DOHH2 (cell line): ENCODE results near the gene PAQR5.

ENCODE experiments used
- H3F3A ChIP-seq: fragments of 200-600 bp; sonication (generic), shearing (Covaris generic); 2 replicates; pipeline ENCODE4 v1.6.0; 2016; ENCODE audit warnings: antibody characterized with exemption, mild to moderate bottlenecking; ENCODE audit not compliant: control insufficient read depth, insufficient read depth
- H3K27ac ChIP-seq: fragments of 200-600 bp; sonication (generic); 2 replicates; pipeline ENCODE4 v1.5.1; 2014; ENCODE audit warnings: low read depth, mild to moderate bottlenecking, low read length, moderate library complexity
- H3K27me3 ChIP-seq: fragments of 200-600 bp; sonication (generic); 2 replicates; pipeline ENCODE4 v1.6.1; 2014; ENCODE audit warnings: mild to moderate bottlenecking, low read length, mixed read lengths; ENCODE audit not compliant: control insufficient read depth
- H3K36me3 ChIP-seq: fragments of 200-600 bp; sonication (generic); 2 replicates; pipeline ENCODE4 v1.6.1; 2014; ENCODE audit warnings: mild to moderate bottlenecking, low read length, moderate library complexity, mixed read lengths; ENCODE audit not compliant: control insufficient read depth
- H3K4me1 ChIP-seq: fragments of 200-600 bp; sonication (generic); 2 replicates; pipeline ENCODE4 v1.6.1; 2014; ENCODE audit warnings: mild to moderate bottlenecking, low read length, mixed read lengths; ENCODE audit not compliant: control insufficient read depth
- H3K4me2 ChIP-seq: fragments of 200-600 bp; sonication (generic); 2 replicates; pipeline ENCODE4 v1.6.0; 2014; ENCODE audit warnings: mild to moderate bottlenecking, low read length, moderate library complexity
- H3K4me3 ChIP-seq: fragments of 200-600 bp; sonication (generic); 2 replicates; pipeline ENCODE4 v1.5.1; 2014; ENCODE audit warnings: mild to moderate bottlenecking, low read length, mixed read lengths
- H3K79me2 ChIP-seq: fragments of 200-600 bp; sonication (generic); 2 replicates; pipeline ENCODE4 v1.6.1; 2014; ENCODE audit warnings: mild to moderate bottlenecking, low read length, mixed read lengths; ENCODE audit not compliant: control insufficient read depth
- H3K9me2 ChIP-seq: fragments of 200-600 bp; sonication (generic); replicated peaks from 2 replicates; pipeline ENCODE4 v1.6.1; 2014; ENCODE audit warnings: mild to moderate bottlenecking, low read length, mixed read lengths; ENCODE audit not compliant: control insufficient read depth
- H3K9me3 ChIP-seq: fragments of 200-600 bp; sonication (generic); 2 replicates; pipeline ENCODE4 v1.6.1; 2014; ENCODE audit warnings: antibody characterized with exemption, low read length, mixed read lengths; ENCODE audit not compliant: control insufficient read depth, insufficient read depth
- H4K20me1 ChIP-seq: fragments of 200-600 bp; sonication (generic); 2 replicates; pipeline ENCODE4 v1.6.0; 2014; ENCODE audit warnings: low read depth, mild to moderate bottlenecking, antibody characterized with exemption, low read length, moderate library complexity; ENCODE audit not compliant: control insufficient read depth, insufficient read depth
- EZH2phosphoT487 ChIP-seq: fragments of 200-600 bp; sonication (generic); IDR thresholded peaks from 2 replicates; pipeline ENCODE4 v1.6.1; 2017; ENCODE audit warnings: borderline replicate concordance, mild to moderate bottlenecking, antibody characterized with exemption, low read length, moderate library complexity, mixed read lengths
- TF ChIP-seq, protein P1 (sequence below): fragments of 200-600 bp; sonication (generic); IDR thresholded peaks from one replicate; pipeline ENCODE4 v1.5.1; 2014; ENCODE audit warnings: antibody characterized with exemption, mild to moderate bottlenecking, low read depth, low read length; ENCODE audit not compliant: poor library complexity, severe bottlenecking

The PAQR5 gene

DNA sequence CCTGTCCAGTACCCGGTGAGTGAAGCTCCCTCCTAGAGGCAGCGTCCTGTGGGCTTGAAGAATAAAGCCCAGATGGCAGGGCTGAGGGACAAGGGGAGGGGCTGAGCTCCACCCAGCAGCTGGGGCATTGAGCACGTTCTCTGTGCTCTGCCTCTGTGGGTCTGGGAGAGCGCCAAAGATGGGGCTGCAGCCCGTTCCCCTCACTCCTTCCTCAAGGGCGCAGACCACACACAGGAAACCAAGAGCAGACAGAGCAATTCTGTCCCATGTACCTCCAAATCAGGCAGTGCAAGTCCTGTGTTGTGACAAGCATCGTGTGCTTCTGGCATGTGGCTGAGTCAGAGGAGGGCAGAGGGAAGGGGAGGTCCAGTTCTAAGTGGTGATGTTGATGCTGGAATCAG lies 99.8 kb downstream of the PAQR5 start:
- H3K9me2 ChIP-seq, result no peaks in the 10 kb centered on the region
- H3K36me3 ChIP-seq, result no peaks in the 10 kb centered on the region
- TF ChIP-seq, protein P1, sequence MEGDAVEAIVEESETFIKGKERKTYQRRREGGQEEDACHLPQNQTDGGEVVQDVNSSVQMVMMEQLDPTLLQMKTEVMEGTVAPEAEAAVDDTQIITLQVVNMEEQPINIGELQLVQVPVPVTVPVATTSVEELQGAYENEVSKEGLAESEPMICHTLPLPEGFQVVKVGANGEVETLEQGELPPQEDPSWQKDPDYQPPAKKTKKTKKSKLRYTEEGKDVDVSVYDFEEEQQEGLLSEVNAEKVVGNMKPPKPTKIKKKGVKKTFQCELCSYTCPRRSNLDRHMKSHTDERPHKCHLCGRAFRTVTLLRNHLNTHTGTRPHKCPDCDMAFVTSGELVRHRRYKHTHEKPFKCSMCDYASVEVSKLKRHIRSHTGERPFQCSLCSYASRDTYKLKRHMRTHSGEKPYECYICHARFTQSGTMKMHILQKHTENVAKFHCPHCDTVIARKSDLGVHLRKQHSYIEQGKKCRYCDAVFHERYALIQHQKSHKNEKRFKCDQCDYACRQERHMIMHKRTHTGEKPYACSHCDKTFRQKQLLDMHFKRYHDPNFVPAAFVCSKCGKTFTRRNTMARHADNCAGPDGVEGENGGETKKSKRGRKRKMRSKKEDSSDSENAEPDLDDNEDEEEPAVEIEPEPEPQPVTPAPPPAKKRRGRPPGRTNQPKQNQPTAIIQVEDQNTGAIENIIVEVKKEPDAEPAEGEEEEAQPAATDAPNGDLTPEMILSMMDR, result no peak
- no peak for TF ChIP-seq EZH2phosphoT487
- H3F3A ChIP-seq, result no peaks in the 10 kb centered on the region
- H3K4me2 ChIP-seq, result no peak overlapping the region
- H3K27me3 ChIP-seq, result peaks cover under 1% of the 10 kb centered on the region; the same call in 1 of the 2 replicates
- H4K20me1 ChIP-seq, result no peaks in the 10 kb centered on the region
- no peak overlapping the region for H3K4me3 ChIP-seq
- H3K79me2 ChIP-seq, result no peaks in the 10 kb centered on the region
- H3K27ac ChIP-seq, result no peak overlapping the region
- peaks cover 10% of the 10 kb centered on the region for H3K4me1 ChIP-seq
- H3K9me3 ChIP-seq, result no peaks in the 10 kb centered on the region

DNA sequence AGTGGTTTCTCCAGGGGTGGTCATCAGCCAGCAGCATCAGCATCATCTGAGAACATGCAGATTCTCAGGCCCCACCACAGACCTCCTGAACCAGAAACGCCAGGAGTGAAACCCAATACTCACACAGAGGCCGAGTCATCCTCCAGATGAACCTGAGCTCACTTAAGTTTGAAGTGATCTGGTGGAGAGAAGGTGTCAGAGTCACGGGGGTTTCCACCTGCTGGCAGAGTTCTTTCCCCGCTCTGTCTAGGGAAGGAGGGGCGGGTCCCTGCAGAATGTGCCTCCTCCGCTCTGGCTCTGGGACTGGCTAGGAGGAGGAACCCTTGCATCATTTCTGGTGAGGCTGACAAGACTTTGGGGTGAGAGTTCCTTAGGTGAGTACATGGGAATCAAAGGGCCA lies 102.1 kb downstream of the PAQR5 start:
- Histone ChIP-seq H4K20me1 (no peaks in the 10 kb centered on the region), H3K27me3 (peaks cover 12% of the 10 kb centered on the region), H3K9me2 (no peaks in the 10 kb centered on the region), H3F3A (no peaks in the 10 kb centered on the region), H3K9me3 (no peaks in the 10 kb centered on the region), H3K4me1 (peaks cover 4% of the 10 kb centered on the region; the same call in 1 of the 2 replicates), H3K4me2 (no peak overlapping the region), H3K4me3 (no peak overlapping the region), H3K79me2 (no peaks in the 10 kb centered on the region), H3K27ac (no peak overlapping the region), H3K36me3 (no peaks in the 10 kb centered on the region)
- TF ChIP-seq, protein P1, result no peak
- TF ChIP-seq EZH2phosphoT487, result no peak

DNA sequence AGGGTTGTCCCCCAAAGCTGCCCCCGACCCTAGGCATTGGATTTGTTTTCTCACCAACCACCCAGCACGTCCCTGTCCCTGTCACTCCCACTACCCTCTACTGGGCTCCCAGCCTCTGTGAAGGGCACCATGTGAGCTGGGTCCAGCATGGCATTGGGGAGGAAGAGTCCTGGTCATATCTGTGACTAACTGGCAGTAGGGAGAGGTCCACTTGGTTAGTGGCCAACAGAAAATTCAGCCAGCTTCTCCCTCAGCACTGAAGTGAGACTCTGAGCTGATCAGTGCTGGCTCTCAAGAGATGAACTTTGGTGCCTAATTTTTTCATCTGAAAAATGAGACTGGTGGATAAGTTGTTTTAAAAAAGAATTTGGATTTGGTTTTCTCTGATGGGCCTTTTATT lies 104.1 kb downstream of the PAQR5 start:
- Histone ChIP-seq H3K4me2 (no peak overlapping the region), H3K4me1 (peaks cover 4% of the 10 kb centered on the region; the same call in 1 of the 2 replicates), H3K9me3 (no peaks in the 10 kb centered on the region), H3K4me3 (no peak overlapping the region), H3K27me3 (peaks cover 12% of the 10 kb centered on the region), H4K20me1 (no peaks in the 10 kb centered on the region), H3K27ac (no peak overlapping the region), H3F3A (no peaks in the 10 kb centered on the region), H3K36me3 (no peaks in the 10 kb centered on the region), H3K79me2 (no peaks in the 10 kb centered on the region), H3K9me2 (no peaks in the 10 kb centered on the region)
- TF ChIP-seq, protein P1, result no peak
- TF ChIP-seq EZH2phosphoT487, result no peak
